HEK293 (cell line): ENCODE data around the gene NCAPD3.

ENCODE experiments used
- CTCF ChIP-seq: fragments of 450-650 bp; formaldehyde crosslinking; IDR thresholded peaks from 2 replicates; pipeline ENCODE4 v1.5.1; 2016; ENCODE audit warnings: missing biosample characterization, missing genetic modification characterization
- ELK4 ChIP-seq: IDR thresholded peaks from 2 replicates; pipeline ENCODE4 v1.6.1; 2011; ENCODE audit warnings: mild to moderate bottlenecking, low read depth, low read length, borderline replicate concordance
- PRDM2 ChIP-seq: fragments of 450-650 bp; formaldehyde crosslinking; IDR thresholded peaks from 2 replicates; pipeline ENCODE4 v1.5.1; 2016; ENCODE audit warnings: missing biosample characterization, missing genetic modification characterization, borderline replicate concordance
- YY1 ChIP-seq: fragments of 450-650 bp; formaldehyde crosslinking; IDR thresholded peaks from 2 replicates; pipeline ENCODE4 v1.5.1; 2018; ENCODE audit warnings: missing biosample characterization, missing genetic modification characterization
- ZBTB1 ChIP-seq: fragments of 450-650 bp; formaldehyde crosslinking; IDR thresholded peaks from 2 replicates; pipeline ENCODE4 v1.5.1; 2016; ENCODE audit warnings: missing biosample characterization, missing genetic modification characterization
- ZBTB26 ChIP-seq: fragments of 450-650 bp; formaldehyde crosslinking; optimal IDR thresholded peaks from 2 replicates; pipeline ENCODE3; 2016; ENCODE audit warnings: missing biosample characterization, mild to moderate bottlenecking, missing genetic modification characterization
- ZBTB7A ChIP-seq: fragments of 450-650 bp; formaldehyde crosslinking; IDR thresholded peaks from 2 replicates; pipeline ENCODE4 v1.5.1; 2016; ENCODE audit warnings: low read depth, missing biosample characterization, missing genetic modification characterization
- ZBTB8A ChIP-seq: fragments of 450-650 bp; formaldehyde crosslinking; IDR thresholded peaks from 2 replicates; pipeline ENCODE4 v1.5.1; 2016; ENCODE audit warnings: missing biosample characterization, missing genetic modification characterization
- ZNF184 ChIP-seq: fragments of 450-650 bp; IDR thresholded peaks from 2 replicates; pipeline ENCODE4 v1.5.1; 2018; ENCODE audit warnings: missing biosample characterization, mild to moderate bottlenecking, missing genetic modification characterization
- ZNF23 ChIP-seq: fragments of 450-650 bp; formaldehyde crosslinking; IDR thresholded peaks from 2 replicates; pipeline ENCODE4 v1.5.1; 2016; ENCODE audit warnings: missing biosample characterization, missing genetic modification characterization, borderline replicate concordance
- ZNF280D ChIP-seq: fragments of 450-650 bp; formaldehyde crosslinking; IDR thresholded peaks from 2 replicates; pipeline ENCODE4 v1.5.1; 2016; ENCODE audit warnings: missing biosample characterization, missing genetic modification characterization
- ZNF513 ChIP-seq: fragments of 450-650 bp; IDR thresholded peaks from 2 replicates; pipeline ENCODE4 v1.5.1; 2018; ENCODE audit warnings: missing biosample characterization, missing genetic modification characterization
- ZNF558 ChIP-seq: fragments of 450-650 bp; formaldehyde crosslinking; IDR thresholded peaks from 2 replicates; pipeline ENCODE4 v1.5.1; 2016; ENCODE audit warnings: missing biosample characterization, missing genetic modification characterization
- ZNF76 ChIP-seq: fragments of 450-650 bp; formaldehyde crosslinking; IDR thresholded peaks from 2 replicates; pipeline ENCODE4; 2016; ENCODE audit warnings: low read depth, missing biosample characterization, missing genetic modification characterization, borderline replicate concordance

- TF ChIP-seq ZBTB7A (tag by site-specific recombination) (no peak), CTCF (no peak), ZNF76 (no peak), ZNF513 (tag by site-specific recombination) (no peak), ZNF558 (tag by site-specific recombination) (no peak), ELK4 (no peak), ZNF23 (no peak), ZBTB8A (tag by site-specific recombination) (no peak), YY1 (tag by site-specific recombination) (no peak), ZNF184 (no peak), PRDM2 (tag by site-specific recombination) (no peak), ZBTB1 (tag by site-specific recombination) (no peak), ZNF280D (tag by site-specific recombination) (no peak), ZBTB26 (tag by site-specific recombination) (no peak)
These were observed 82.7 kb downstream of the NCAPD3 start for GRCh38 chr11:134140961-134141490.
